Thoracic aorta (tissue), 2 donors: Measurements from ENCODE around the gene PARP12. TPM values are rescaled to one million over a fixed set of nuclear protein-coding genes. Genes with fewer than 3 reads are reported as not detected.

Experiments
- ATAC-seq: fragments of 150-250 bp; one replicate; pipeline ENCODE4 v1.8.0; 2017; ENCODE audit warnings: low read depth; ENCODE audit not compliant: insufficient number of reproducible peaks, low FRiP score
- DNase-seq: peaks from one replicate; pipeline ENCODE4 v3.0.0-alpha.2; 2020; ENCODE audit warnings: low spot score
- H3K27ac ChIP-seq, 2 donors: fragments of 200-600 bp; sonication (generic); 1 replicate in 1 of 2; 2 replicates in 1 of 2; pipeline ENCODE4 v1.5.1; 2016; ENCODE audit warnings: mild to moderate bottlenecking in 2 of 2, moderate library complexity in 2 of 2
- H3K27me3 ChIP-seq: fragments of 200-600 bp; sonication (generic); replicated peaks from 2 replicates; pipeline ENCODE4 v1.6.0; 2016; ENCODE audit warnings: mild to moderate bottlenecking; ENCODE audit not compliant: insufficient read depth
- H3K36me3 ChIP-seq: fragments of 200-600 bp; sonication (generic); one replicate; pipeline ENCODE4 v1.5.1; 2016
- H3K4me1 ChIP-seq, 2 donors: fragments of 200-600 bp; sonication (generic); 1 replicate in 1 of 2; 2 replicates in 1 of 2; pipeline versions ENCODE4 v1.5.1 to v1.6.0; 2016; ENCODE audit warnings: low read depth in 2 of 2, mild to moderate bottlenecking in 1 of 2; ENCODE audit not compliant: control insufficient read depth in 1 of 2
- H3K4me3 ChIP-seq: fragments of 200-600 bp; sonication (generic); 2 replicates; pipeline ENCODE4 v1.5.1; 2016; ENCODE audit warnings: mild to moderate bottlenecking
- H3K9me3 ChIP-seq: fragments of 200-600 bp; sonication (generic); 2 replicates; pipeline ENCODE4 v1.5.1; 2016
- total RNA-seq, 2 donors: library from RNA; depleted of rRNA; stranded (reverse); fragments of >200 nt; gene quantifications; one replicate each; pipeline versions ENCODE4 v1.1.0 to v1.2.3, GENCODE V29; 2016
- TF ChIP-seq, protein P1 (sequence below): fragments of 200-600 bp; sonication (generic); IDR thresholded peaks from one replicate; pipeline ENCODE4 v1.5.1; 2019; ENCODE audit warnings: antibody characterized with exemption

Gene PARP12
- total RNA-seq, 2 donors from 2014 or later: 51.6 to 53.1 TPM

- Histone ChIP-seq H3K4me3 (no peak overlapping the region), H3K36me3 (peaks cover 22% of the 10 kb centered on the region), H3K27ac (no peak overlapping the region), H3K27me3 (no peaks in the 10 kb centered on the region), H3K9me3 (no peaks in the 10 kb centered on the region), H3K4me1 (no peaks in the 10 kb centered on the region)
- no peak for DNase-seq
- ATAC-seq: no peak
- TF ChIP-seq, protein P1, sequence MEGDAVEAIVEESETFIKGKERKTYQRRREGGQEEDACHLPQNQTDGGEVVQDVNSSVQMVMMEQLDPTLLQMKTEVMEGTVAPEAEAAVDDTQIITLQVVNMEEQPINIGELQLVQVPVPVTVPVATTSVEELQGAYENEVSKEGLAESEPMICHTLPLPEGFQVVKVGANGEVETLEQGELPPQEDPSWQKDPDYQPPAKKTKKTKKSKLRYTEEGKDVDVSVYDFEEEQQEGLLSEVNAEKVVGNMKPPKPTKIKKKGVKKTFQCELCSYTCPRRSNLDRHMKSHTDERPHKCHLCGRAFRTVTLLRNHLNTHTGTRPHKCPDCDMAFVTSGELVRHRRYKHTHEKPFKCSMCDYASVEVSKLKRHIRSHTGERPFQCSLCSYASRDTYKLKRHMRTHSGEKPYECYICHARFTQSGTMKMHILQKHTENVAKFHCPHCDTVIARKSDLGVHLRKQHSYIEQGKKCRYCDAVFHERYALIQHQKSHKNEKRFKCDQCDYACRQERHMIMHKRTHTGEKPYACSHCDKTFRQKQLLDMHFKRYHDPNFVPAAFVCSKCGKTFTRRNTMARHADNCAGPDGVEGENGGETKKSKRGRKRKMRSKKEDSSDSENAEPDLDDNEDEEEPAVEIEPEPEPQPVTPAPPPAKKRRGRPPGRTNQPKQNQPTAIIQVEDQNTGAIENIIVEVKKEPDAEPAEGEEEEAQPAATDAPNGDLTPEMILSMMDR: no peak
Observed at GRCh38 chr7:140036224-140036962, 26.4 kb downstream of the PARP12 start.

DNA sequence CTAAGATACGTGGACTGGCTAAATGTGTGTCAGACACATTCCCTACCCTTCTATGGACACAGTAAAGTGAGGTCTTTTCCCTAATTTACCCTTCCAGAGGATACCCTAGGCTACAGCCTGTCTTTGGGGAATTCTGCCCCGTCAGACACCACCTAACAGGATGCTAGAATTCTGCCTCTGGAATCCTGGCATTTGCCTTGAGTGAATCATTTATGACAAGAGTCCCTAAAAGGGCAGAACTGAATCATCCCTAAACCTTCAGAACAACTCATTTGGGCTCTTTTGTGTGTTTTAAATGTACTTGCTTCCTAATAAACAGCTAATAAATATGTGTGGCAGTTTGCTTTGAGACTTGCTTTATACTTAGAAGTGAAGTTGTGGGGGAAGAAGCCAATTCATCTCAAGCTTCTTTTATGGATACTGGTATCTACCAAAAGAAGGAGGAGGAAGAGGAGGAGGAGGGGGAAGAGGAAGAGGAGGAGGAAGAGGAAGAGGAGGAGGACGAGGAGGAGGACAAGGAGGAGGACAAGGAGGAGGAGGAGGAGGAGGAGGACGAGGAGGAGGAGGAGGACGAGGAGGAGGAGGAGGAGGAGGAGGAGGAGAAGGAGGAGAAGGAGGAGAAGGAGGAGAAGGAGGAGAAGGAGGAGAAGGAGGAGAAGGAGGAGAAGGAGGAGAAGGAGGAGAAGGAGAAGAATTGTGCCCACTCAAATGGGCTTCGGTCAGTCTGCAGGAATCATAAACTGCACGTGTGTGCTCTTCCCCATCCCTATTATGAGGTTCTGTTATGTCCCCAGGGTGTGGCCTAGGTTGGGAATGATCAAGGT is 27.1 kb downstream of the PARP12 start:
- no peaks in the 10 kb centered on the region for H3K9me3 ChIP-seq
- TF ChIP-seq, protein P1: no peak
- H3K4me3 ChIP-seq: no peak overlapping the region
- DNase-seq (no peak), ATAC-seq (no peak)
- H3K4me1 ChIP-seq: no peaks in the 10 kb centered on the region
- H3K27ac ChIP-seq: no peak overlapping the region
- H3K36me3 ChIP-seq: peaks cover 22% of the 10 kb centered on the region
- no peaks in the 10 kb centered on the region for H3K27me3 ChIP-seq

DNA sequence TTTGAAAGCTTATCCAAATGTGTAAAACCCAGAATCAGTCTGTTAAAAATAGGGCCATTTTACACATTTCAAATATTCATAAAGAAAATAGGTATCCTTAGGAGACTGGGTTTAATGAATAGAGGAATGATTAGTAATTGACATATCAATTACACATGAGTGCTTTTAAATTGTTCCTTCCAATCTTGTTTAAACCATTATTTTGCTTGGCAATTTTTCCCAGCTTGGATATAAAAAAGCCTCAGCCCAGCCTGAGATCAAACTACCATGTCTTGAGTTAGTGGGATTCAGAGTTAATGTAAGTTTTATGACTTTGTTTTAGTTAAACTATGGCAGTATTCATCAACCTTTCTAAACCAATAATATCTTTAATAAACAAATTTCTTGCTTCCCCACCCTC is 28.3 kb downstream of the PARP12 start:
- Histone ChIP-seq H3K27ac (no peak overlapping the region), H3K4me1 (no peaks in the 10 kb centered on the region), H3K27me3 (no peaks in the 10 kb centered on the region), H3K36me3 (peaks cover 14% of the 10 kb centered on the region), H3K9me3 (no peaks in the 10 kb centered on the region), H3K4me3 (no peak overlapping the region)
- TF ChIP-seq, protein P1: no peak
- DNase-seq: no peak
- no peak for ATAC-seq

GRCh38 chr7:140033779-140034363 is 28.9 kb downstream of the PARP12 start:
- no peaks in the 10 kb centered on the region for H3K4me1 ChIP-seq
- ATAC-seq: no peak
- peaks cover 14% of the 10 kb centered on the region for H3K36me3 ChIP-seq
- H3K27me3 ChIP-seq: no peaks in the 10 kb centered on the region
- no peaks in the 10 kb centered on the region for H3K9me3 ChIP-seq
- TF ChIP-seq, protein P1: no peak
- no peak overlapping the region for H3K27ac ChIP-seq
- DNase-seq: no peak
- no peak overlapping the region for H3K4me3 ChIP-seq

DNA sequence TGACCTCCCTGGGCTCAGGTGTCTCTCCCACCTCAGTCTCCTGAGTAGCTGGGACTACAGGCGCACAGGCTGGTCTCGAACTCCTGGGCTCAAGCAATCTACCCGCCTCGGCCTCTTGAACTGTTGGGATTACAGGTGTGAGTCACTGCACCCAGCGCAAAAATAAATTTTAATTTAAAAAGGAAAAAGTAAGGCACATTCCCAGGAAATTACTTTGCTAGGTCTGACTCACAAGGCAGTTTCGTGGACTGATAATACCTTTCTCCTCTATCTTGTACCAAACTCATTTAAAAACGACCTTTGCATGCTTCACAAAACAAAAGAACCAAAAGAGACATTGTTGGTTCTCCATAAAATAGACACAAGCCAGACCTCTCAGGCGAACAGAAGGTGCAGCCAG is 29.7 kb downstream of the PARP12 start:
- ATAC-seq: no peak
- Histone ChIP-seq H3K36me3 (peaks cover 17% of the 10 kb centered on the region), H3K27ac (no peak overlapping the region), H3K27me3 (no peaks in the 10 kb centered on the region), H3K9me3 (no peaks in the 10 kb centered on the region), H3K4me3 (no peak overlapping the region), H3K4me1 (no peaks in the 10 kb centered on the region)
- TF ChIP-seq, protein P1: no peak
- DNase-seq: no peak
